ENCODE data around the gene DEPDC1.

Gene DEPDC1

DNA sequence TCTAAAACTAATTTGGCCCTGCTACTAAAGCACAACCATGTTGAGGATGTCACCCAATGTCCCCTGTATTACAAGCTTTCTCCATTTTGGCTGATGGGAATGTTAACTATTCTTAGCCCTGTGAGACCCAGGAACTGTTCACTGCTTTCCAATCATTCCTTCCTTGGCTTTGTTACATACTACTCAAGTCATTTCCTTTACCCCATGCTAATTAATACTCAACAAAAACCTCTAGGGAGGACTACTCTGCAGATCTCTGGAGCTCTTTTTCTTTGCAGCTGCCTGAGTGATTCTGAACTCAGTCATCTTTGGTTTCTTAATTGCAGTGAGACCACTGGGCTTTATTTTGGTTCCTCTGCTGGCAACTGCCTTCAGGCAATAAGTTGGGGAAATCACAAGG lies 23.8 kb downstream of the DEPDC1 start:
- no peak for DNase-seq (ENCODE audit: low read depth)

DNA sequence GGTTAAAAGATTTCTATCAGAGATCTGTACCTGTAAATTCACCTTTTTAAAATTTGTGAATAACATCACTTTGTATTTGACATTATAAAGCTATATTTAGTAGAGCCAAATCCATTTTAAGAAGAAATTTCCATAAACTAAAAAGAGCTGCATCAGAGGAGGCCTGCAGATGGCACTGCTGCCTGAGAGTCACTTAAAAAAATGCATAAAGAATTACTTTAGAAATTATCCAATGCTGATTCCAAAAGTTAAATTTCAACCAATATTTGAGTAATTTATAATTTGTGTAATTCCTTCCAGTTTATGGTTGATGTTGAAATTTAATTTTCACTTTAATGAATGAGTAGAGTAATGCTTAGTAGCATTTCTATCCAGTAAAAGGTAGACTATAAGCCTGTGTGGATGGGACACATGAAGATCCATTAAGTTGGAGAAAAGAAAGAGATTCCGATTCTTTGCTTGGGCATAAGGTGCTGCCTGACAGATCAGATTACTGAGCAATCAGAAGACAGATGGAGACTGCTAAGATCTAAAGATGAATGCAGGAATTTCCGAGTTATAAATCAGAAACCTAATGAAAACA lies 26.4 kb downstream of the DEPDC1 start:
- no peak for DNase-seq (ENCODE audit: low read depth)

DNA sequence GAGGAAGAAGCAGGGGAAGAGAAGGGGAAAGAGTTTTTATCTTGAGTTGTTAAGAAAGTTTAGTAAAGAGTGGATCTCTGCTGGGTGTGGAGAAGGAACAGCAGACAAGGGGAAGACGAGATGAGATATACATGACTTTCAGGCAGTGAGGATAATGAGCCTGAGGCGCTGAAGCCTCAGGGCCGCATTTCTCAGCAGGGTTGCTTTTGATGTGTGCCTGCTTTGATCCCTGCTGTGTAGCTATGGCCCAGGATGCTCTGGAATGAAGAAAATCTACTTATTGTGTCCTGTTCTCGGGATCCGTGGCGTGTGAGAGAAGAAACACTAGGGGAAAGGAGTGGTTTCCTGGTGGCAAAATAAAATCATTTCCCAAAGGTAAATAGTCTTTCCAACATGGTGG lies 32.0 kb downstream of the DEPDC1 start:
- DNase-seq (ENCODE audit: low read depth) = no peak

DNA sequence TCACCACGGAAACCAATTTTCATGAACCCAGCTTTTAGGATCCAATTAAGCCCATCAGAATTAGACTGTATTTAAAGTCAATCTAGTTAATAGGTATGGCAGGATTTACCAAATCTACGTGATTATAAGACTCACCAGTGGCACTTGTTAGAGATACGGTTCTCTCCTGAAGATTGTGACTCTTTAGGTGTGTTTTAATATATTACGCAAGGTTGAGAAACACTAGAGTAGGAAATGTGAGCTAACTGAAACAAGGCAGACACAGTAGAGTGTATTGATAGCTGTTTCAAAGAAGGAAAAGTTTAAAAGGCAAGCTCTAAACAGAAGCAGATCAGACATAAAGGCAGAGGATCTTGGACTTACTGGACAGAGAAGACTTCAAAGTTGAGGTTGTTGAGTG lies 35.9 kb downstream of the DEPDC1 start:
- DNase-seq (ENCODE audit: low read depth) = no peak

DNA sequence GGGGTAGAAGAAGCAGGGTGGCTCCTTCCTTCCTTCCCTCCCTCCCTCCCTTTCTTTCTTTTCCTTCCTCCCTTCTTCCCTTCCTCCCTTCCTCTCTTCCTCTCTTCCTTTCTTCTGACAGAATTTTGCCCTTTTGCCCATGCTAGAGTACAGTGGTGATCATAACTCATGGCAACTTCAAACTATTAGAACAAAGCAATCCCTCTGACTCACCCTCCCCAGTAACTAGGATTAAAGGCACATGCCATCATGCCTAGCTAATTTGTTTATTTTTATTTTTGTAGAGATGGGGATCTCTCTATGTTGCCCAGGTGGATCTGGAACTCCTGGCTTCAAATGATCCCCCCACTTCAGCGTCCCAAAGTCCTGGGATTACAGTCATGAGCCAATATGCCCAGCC lies 37.1 kb downstream of the DEPDC1 start:
- no peak for DNase-seq (ENCODE audit: low read depth)

DNA sequence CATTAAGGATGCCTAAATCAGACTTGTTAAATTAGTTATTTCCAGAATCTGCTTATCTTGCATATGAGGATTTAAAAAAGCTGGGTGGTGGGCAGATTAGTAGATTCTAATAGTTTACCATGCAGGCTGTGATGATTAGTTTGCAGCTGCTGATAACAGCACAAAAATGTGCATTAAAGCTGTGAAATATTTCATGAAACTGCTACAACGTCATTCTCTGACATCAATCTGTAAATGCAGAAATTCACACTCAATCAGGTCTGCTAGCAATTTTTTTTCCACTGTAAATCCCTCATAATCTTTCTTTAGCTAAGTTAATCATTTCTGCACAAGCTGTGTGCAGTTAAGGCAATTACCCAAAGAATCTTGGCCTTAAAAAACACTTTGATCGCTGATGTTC lies 37.8 kb downstream of the DEPDC1 start:
- DNase-seq (ENCODE audit: low read depth) = no peak

DNA sequence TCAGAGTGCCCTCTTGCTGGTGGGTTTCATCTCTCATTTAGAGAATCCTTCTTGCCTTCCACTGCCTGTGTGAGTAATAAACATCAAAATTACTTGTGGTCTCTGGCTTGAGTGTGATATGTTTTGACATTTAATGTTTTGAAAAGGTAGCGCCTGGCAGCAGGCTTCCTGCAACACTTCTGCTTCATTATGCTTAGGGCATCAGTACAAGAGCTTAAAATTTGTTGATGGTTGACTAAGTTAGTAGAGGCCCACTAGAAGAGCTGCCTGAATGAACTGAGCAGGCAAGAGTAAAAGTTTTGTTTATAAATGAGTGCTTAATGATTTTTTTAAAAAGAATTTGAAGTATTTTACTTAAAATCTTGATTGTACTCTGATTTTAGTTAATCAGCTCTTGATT lies 40.7 kb downstream of the DEPDC1 start:
- no peak for DNase-seq (ENCODE audit: low read depth)

DNA sequence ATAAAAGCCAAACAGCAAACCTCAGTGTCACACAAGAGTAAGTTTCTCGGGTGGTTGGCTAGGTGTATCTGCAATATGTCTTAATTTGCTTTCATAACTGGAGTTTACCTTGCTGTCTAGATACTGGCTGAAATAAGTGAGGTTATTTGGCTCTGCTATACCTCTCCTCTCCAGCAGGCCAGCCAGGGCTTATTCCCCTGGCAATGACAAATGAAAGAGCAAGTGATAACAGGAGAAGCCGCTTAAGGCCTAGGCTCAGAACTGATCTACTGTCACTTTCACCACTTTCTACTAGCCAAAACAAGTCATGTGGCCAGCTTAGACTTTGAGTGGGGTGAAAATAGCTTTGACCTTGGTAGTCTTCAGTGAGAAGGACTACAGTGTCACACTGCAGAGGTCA lies 42.3 kb downstream of the DEPDC1 start:
- DNase-seq (ENCODE audit: low read depth) = no peak

DNA sequence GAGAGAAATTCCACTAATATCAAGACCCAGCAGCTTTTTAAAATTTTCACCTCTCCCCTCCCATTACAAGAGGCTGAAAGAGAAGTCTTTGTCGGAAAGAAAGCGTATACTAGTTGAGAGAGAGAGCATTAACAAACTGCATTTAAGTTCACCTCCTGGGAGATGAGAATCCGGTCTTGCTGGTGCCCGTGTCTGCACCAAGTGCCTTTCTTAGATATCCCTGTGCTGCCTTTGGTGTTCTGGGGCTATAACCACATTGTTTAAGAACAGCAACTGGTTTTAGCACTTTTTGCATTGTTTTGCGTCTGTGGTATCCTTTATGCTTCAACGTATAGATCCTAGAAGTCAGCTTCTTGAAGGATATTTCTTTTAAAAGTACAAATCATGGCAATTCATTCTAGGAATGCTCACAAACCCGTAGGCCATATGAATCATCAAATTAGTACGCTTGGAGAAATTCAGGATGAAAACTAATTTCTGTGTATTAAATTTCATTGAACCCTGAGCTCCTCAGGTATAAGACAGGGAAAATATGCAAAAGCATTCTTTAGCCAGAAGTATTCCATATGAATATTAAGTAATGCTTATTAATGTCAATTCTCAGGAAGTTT lies 43.7 kb downstream of the DEPDC1 start:
- no peak for DNase-seq (ENCODE audit: low read depth)

DNA sequence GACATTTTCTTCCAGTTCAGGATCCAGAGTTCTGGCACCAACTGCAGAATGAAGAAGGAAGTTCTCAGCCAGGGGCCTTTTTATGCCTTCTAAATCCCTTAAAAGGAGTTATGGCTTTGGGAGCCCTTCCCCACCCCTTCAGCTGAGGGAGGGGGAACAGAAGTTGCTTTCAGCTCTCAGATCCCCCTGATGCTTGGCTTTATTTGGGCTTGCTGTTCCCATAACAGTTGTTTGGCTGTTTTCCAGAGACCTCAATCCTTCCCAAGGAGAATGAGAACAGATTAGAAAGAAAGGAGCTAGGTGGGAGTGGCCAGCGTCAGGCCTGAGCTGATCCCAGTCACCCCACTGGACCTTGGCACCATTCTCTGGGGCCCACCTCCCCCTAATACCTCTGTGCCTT lies 47.0 kb downstream of the DEPDC1 start, which contains the start of gene RPE65:
Gene RPE65, minus strand, starts transcription at position 54 of the 400 bp plus-strand sequence. Its CDS starts 49 bp downstream, at position 5.
- DNase-seq (ENCODE audit: low read depth) = no peak

DNA sequence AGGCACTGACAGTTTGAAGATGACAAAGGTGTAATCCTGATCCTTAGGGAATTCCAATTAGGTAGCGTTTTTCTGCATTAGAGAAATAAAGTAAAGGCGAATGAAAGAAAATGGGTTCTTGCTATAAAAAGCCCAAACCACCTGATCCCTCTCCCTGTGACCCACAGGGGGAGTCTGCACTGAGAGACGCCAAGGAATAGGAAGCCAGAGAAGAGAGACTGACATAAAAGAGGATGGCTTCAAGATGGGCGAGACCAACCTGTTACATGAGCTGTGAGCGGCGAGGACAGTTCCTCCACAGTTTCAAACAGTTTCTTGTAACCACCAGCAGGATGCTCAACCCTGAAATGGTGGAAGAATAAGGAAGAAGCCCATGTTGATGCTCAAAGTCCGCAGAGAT lies 48.5 kb downstream of the DEPDC1 start:
- DNase-seq (ENCODE audit: low read depth) = no peak

DNA sequence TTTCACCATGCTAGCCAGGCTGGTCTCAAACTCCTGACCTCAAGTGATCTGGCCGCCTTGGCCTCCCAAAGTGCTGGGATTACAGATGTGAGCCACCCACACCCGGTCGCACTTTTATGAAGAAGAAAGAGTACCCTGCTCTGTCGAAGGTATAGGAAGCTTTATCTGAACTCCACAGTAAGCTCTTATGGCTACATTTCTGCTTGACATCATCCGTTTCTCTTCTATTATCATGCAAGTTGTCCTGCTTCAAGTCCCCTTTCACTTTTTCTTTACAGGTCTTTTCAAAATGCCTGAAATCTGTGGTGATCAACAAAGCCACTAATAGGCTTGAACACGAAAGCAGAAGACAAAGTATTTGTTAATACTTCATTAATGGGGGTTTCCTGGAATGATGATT lies 51.2 kb downstream of the DEPDC1 start:
- DNase-seq (ENCODE audit: low read depth) = no peak

DNA sequence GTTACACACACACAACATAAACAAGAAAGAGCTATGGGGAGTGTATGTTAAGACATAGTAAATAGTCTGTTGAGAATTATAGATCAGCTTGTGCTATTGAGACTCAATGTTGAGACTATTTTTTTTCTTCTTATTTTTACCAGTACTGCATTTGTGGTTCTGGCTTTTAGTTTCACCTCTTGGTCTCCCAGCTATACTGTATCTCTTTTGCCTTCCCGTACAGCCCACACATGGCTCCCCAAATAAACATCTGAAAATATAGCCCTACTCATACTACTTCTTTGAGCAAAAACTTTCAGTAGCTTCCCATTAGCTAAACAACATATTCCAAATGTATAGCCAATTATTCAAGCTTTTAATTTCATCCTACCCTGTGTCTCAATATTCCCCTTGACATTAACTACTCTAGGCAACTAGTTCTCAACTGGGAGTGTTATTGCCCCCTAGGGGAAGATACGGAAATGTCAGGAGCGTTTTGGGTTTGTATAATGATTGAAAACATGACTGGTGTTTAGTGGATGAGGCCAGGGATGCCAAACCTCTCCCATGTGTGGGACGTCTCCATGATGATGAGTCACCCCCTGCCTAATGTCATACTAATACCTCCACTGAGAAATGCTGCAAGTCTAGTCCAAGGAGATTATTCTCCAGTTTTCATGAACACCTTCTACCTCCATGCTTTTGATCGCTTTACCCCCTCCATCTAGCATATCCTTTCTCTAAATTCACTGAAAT lies 53.9 kb downstream of the DEPDC1 start:
- DNase-seq (ENCODE audit: low read depth) = no peak

DNA sequence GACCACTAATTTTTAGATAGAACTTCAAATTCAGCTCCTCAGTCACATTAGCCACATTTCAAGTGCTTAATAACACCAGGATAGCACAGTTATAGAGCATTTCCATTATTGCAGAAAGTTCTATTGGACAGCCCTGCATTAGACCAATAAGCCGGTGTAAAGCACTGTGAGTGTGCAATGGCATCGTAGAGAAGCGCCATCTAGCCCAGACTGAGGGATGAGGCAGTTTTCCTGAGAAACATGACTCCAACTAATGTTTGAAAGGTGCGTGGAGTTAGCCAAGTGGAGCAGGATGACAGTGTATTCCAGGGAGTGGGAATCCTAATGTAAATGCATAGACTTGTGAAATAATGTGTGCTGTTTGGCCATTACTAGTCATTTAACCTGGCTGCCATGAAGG lies 54.9 kb downstream of the DEPDC1 start:
- DNase-seq (ENCODE audit: low read depth) = no peak

DNA sequence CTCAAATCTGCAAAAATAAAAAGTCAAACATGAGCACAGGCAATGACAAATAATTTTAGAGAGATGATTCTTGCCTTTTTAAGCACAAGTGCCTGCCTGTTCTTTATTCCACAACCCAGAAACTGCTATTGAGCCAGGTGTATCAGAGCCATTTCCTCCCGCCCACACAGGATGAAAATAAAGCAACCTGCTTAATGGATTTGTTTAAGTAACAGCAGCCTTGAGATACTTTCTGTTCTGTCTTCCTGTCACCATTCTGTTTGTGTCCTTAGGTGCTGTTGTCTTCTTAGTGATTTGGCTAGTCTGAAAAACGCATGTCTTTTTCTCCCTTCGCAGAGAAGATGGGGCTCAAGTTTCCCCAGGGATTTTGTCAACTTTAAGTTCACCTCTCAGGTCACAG lies 58.6 kb downstream of the DEPDC1 start:
- DNase-seq (ENCODE audit: low read depth) = no peak

DNA sequence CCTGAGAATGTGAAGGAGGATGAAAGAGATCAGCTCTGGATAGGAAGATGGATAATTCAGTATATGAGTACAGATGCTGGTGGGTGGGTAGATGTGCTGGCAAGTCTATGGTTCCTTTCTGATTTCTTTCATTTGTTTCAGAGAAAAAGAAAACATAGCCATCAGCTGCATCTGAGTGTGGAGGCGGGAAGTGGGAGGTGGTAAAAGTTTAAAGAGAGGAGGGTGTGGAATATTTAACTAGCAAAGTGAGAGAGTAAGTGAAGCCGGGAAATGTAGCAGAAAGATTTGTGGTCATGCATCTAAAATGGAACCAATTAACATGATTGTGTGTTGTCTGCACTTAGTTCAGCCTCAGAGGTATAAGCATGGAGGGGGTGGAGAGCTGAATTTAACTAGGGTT lies 63.5 kb downstream of the DEPDC1 start:
- DNase-seq (ENCODE audit: low read depth) = no peak

DNA sequence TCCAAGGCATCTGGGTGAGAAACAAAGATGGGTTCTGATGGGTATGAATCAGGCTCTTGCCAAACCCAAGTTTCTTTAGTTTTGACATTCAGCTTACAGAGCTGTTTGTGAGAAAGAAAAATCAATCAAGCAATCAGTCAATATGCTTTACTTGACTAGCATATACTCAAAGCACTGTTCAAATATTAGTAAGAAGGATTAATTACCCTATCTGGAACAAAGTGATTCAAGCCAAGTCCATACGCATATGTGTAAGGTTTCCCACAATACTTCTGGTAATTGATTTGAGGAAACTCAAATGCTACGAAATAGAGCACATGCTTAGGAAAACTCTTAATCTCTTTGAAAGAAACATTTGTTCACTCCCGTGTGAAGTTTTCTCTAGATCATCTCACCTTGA lies 65.8 kb downstream of the DEPDC1 start:
- DNase-seq (ENCODE audit: low read depth) = no peak

DNA sequence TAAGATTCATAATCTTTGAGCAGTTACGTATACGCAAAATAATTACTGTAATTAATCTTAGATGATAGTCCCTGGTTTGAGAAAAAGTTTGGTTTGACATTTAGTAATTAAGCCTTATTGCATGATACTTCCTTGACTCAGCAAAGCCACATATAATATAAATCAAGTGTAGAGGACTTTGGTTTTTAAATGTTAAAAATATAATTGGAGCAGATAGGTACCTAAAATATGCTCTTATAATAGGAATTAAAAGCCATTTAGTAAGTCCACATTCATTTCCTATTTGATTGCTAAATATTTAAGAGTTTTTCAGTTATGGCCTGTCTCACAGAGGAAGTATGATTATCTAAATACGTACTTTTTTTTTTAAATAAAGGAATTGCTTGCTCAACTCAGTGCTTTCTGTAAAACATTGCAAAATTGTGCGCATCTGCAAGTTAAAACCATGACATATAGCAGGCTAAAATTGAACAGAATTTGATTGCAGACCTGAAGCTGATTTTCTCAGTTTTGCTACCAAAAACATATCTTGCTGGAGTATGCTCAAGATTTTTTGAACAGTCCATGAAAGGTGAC lies 67.6 kb downstream of the DEPDC1 start:
- DNase-seq (ENCODE audit: low read depth) = no peak

DNA sequence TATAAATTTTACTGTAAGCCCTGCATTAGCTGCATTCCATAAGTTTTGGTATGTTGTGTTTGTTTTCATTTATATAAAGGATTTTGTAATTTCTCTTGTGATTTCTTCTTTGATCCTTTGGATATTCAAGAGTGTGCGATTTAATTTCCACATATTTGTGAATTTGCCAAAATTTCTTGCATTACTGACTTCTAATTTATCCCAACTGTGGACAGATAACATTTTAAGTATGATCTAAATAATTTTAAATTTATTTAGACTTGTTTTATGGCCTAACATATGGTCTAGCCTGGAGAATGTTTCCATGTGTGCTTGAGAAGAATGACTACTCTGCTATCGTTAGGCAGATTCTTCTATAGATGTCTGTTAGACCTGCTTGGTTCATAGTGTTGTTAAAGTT lies 70.3 kb downstream of the DEPDC1 start:
- DNase-seq (ENCODE audit: low read depth) = no peak

All from activated T-cell treated with anti-CD3 and anti-CD28 coated beads for 24 hours (primary cell).